ENCODE data around the gene NRXN3. TPM values are rescaled to one million over a fixed set of nuclear protein-coding genes. Genes with fewer than 3 reads are reported as not detected.

NRXN3 gene
- total and polyA plus RNA-seq, 2 donors (not counting 1 experiment from before 2014, with no cell fraction given): not detected

DNA sequence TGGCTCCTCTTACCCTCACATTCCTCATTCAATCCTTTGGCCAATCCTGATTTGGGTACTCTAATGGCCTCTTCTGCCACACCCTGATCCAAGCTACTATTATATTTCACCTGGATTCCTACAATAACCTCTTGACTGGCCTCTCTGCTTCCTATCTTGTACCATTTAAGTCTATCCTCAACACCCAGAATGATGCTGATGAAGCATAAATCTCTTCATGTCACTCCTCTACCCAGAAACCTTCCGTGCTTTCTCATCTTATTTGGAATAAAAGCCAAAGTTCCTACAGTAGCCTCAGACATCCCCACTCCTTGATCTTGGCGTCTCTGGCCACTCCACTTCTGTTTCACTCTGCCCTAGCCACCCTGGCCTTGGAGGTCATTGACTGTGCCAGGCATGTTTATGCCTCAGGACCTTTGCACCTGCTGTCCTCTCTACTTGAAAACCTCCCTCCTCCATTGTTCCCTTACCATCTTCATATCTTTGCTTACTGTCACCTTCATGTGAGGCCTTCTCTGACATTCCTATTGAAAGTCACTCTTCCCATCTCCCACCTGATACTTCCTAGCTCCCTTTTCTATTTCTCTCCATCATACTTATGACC lies 46.4 kb upstream of the NRXN3 start:
- CTCF ChIA-PET: no interaction called here
- intact Hi-C loops (cut with micrococcal nuclease): no loop called here
- TF ChIP-seq EZH2 (IDR thresholded peaks at IDR 0.05; ENCODE audit: borderline replicate concordance, insufficient read depth, low read depth, low read length, poor library complexity, severe bottlenecking): no peak
- TF ChIP-seq, protein P1, sequence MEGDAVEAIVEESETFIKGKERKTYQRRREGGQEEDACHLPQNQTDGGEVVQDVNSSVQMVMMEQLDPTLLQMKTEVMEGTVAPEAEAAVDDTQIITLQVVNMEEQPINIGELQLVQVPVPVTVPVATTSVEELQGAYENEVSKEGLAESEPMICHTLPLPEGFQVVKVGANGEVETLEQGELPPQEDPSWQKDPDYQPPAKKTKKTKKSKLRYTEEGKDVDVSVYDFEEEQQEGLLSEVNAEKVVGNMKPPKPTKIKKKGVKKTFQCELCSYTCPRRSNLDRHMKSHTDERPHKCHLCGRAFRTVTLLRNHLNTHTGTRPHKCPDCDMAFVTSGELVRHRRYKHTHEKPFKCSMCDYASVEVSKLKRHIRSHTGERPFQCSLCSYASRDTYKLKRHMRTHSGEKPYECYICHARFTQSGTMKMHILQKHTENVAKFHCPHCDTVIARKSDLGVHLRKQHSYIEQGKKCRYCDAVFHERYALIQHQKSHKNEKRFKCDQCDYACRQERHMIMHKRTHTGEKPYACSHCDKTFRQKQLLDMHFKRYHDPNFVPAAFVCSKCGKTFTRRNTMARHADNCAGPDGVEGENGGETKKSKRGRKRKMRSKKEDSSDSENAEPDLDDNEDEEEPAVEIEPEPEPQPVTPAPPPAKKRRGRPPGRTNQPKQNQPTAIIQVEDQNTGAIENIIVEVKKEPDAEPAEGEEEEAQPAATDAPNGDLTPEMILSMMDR (IDR thresholded peaks at IDR 0.05): no peak
- Histone ChIP-seq H3K9me3 (ENCODE audit: control extremely low read depth in 1 of 3, control insufficient read depth in 2 of 3, insufficient read depth in 1 of 3, low read length in 2 of 3) (peaks cover 0 to 2% (median 0%) of the 10 kb centered on the region in 3 donors), H2AFZ (ENCODE audit: insufficient read depth, low read depth, low read length, poor library complexity, severe bottlenecking) (no peak overlapping the region), H3K4me2 (replicated peaks; ENCODE audit: low read depth, low read length, poor library complexity, severe bottlenecking) (no peak overlapping the region), H3K9ac (ENCODE audit: low read length) (no peak overlapping the region), H3K27ac (ENCODE audit: low read length in 2 of 2) (no peak overlapping the region), H4K20me1 (ENCODE audit: control insufficient read depth, insufficient read depth, low read length, poor library complexity, severe bottlenecking) (no peaks in the 10 kb centered on the region), H3K27me3 (replicated peaks in 1 of 4; ENCODE audit: control extremely low read depth in 1 of 4, control insufficient read depth in 3 of 4, insufficient read depth in 4 of 4, low read length in 3 of 4) (no peaks in the 10 kb centered on the region), H3K4me1 (ENCODE audit: control insufficient read depth in 2 of 2, insufficient read depth in 2 of 2, low read length in 2 of 2) (no peaks in the 10 kb centered on the region), H3K36me3 (replicated peaks in 1 of 2; ENCODE audit: control extremely low read depth in 1 of 2, control insufficient read depth in 1 of 2, extremely low read depth in 1 of 2, insufficient read depth in 2 of 2, low read length in 1 of 2) (no peaks in the 10 kb centered on the region), H3K4me3 (ENCODE audit: control extremely low read depth in 1 of 5, extremely low read depth in 1 of 5, insufficient read depth in 1 of 5, low read depth in 2 of 5, low read length in 4 of 5) (no peak overlapping the region), H3K79me2 (ENCODE audit: control insufficient read depth, insufficient read depth, low read length) (no peaks in the 10 kb centered on the region)
- Mint-ChIP-seq H3K27ac (no peak overlapping the region), H3K27me3 (peaks cover 15% of the 10 kb centered on the region), H3K4me1 (no peaks in the 10 kb centered on the region), H3K4me3 (no peak overlapping the region), H3K9me3 (ENCODE audit: insufficient read depth) (peaks cover 3% of the 10 kb centered on the region)
- 90% methylated on average over 2 of the region's 2 CpGs for WGBS (ENCODE audit: insufficient coverage)
- ATAC-seq (ENCODE audit: low read depth) (no peak), DNase-seq (no peak)
- POLR2A ChIA-PET: no interaction called here

DNA sequence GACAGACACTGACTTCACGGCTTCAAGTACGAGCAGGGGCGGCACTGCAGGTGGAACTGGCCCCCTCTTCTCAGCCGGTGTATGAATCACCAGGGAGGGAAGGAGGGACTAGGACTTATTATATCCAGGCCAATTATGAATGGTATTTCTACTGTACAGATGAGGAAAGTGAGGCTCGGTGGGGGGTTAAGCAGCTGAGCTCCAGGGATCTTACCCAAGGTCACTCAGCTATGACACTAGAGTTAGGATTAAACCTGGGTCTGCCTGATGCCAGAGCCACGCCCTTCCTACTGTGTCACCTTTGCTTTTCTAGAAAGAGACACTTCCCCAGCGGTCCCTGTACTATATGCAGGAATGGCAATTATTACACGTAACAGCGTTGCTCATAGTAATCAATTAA lies 42.2 kb upstream of the NRXN3 start:
- no peak overlapping the region for H3K4me3 ChIP-seq (ENCODE audit: control extremely low read depth in 1 of 5, extremely low read depth in 1 of 5, insufficient read depth in 1 of 5, low read depth in 2 of 5, low read length in 4 of 5)
- no peak overlapping the region for H3K4me2 ChIP-seq (replicated peaks; ENCODE audit: low read depth, low read length, poor library complexity, severe bottlenecking)
- Mint-ChIP-seq H3K27ac (no peak overlapping the region), H3K27me3 (peaks cover 20% of the 10 kb centered on the region), H3K4me1 (no peaks in the 10 kb centered on the region), H3K9me3 (ENCODE audit: insufficient read depth) (peaks cover 3% of the 10 kb centered on the region), H3K4me3 (no peak overlapping the region)
- no peak for DNase-seq
- H3K9ac ChIP-seq (ENCODE audit: low read length): no peak overlapping the region
- WGBS (ENCODE audit: insufficient coverage): 95% methylated on average over 5 of the region's 9 CpGs
- no peak overlapping the region for H2AFZ ChIP-seq (ENCODE audit: insufficient read depth, low read depth, low read length, poor library complexity, severe bottlenecking)
- no peaks in the 10 kb centered on the region for H3K36me3 ChIP-seq (replicated peaks in 1 of 2; ENCODE audit: control extremely low read depth in 1 of 2, control insufficient read depth in 1 of 2, extremely low read depth in 1 of 2, insufficient read depth in 2 of 2, low read length in 1 of 2)
- H4K20me1 ChIP-seq (ENCODE audit: control insufficient read depth, insufficient read depth, low read length, poor library complexity, severe bottlenecking): no peaks in the 10 kb centered on the region
- TF ChIP-seq EZH2 (IDR thresholded peaks at IDR 0.05; ENCODE audit: borderline replicate concordance, insufficient read depth, low read depth, low read length, poor library complexity, severe bottlenecking): no peak
- TF ChIP-seq, protein P1 (IDR thresholded peaks at IDR 0.05): no peak
- no peaks in the 10 kb centered on the region for H3K9me3 ChIP-seq (ENCODE audit: control extremely low read depth in 1 of 3, control insufficient read depth in 2 of 3, insufficient read depth in 1 of 3, low read length in 2 of 3)
- no peaks in the 10 kb centered on the region for H3K79me2 ChIP-seq (ENCODE audit: control insufficient read depth, insufficient read depth, low read length)
- no peak for ATAC-seq (ENCODE audit: low read depth)
- H3K4me1 ChIP-seq (ENCODE audit: control insufficient read depth in 2 of 2, insufficient read depth in 2 of 2, low read length in 2 of 2): no peaks in the 10 kb centered on the region
- no peaks in the 10 kb centered on the region for H3K27me3 ChIP-seq (replicated peaks in 1 of 4; ENCODE audit: control extremely low read depth in 1 of 4, control insufficient read depth in 3 of 4, insufficient read depth in 4 of 4, low read length in 3 of 4)
- no peak overlapping the region for H3K27ac ChIP-seq (ENCODE audit: low read length in 2 of 2)
- ChIA-PET POLR2A (no interaction called here), CTCF (no interaction called here)
- intact Hi-C loops (cut with micrococcal nuclease): no loop called here
